ENCODE results near the gene GP9.
"Not testable (repeated sequence)": the region's sequence is repeated elsewhere in the genome, so short reads cannot be mapped to it uniquely, and the experiment has no call there.

GP9 gene

DNA sequence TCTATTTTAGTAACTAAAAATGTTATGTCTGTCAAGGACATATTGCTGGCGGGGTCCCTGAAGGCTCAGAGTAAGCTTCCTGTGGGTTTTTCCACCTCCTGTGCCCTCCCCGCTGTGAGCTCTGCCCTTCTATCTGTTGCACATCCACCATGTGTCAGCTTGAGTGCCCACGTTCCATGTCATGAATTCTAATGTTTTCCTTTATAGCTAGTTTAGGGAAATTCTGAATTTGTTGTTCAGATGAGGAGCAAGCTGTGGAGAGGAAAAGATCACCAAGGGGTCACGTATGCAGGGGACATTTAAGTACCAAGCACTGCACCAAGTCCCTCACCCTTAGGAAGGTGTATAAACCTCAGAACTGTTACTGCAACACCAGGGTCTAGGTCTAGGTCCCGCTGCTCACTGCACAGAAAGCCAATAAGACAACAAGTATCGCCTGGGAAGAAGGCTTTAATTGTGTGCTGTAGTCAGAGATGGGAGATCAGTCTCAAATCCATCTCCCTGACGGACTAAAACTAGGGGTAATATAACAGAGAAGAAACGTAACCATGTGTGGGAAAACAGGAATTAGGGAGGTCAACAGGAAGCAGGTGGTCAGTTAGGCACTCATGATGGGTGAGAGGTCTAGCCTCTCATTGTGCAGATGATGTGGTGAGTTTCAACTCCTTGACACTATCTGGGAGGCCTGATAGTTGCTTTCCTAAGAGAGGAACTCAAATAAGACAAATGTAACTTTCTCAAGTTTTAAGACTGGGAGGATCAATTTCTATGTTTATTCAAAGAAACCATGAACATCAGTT is 9.7 kb downstream of the GP9 start:
- DNase-seq (ENCODE audit: low read depth in 2 of 2), result no peak

DNA sequence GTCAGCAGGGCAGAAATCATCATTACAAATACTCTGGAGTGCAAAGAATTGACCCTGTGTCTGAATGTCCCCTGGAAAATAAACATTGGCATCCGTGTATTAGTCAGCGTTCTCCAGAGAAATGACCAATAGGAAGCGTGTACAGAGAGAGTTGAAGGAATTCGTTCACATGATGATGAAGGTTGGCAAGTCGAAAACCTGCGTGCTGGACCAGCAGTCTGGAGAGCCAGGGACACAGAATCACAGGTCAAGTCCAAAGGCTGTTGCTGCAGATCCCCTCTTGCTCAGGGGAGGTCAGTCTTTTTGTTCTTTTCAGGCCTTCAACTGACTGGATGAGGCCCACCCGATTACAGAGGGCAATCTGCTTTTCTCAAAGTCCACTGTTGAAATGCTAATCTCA is 16.6 kb downstream of the GP9 start:
- DNase-seq (ENCODE audit: low read depth in 2 of 2), result no peak

DNA sequence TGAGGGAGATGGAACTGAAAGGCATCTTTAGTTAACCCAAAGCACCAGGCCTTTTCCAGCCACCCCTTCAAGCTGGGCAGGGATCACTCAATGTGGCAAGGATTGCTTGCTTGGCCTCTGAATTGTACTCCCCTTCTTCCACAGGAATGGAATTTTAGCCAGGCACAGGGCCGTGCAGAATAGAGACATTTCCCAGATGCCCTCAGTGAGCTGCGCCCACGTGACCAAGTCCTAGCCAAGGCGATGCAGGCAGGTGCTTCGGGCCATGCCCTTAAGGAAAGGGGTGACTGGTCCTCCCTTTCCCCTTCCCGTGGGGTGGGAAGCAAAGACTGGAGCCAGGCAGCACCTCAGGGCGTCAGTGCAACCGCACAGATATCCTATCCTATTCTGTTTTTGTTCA is 17.9 kb downstream of the GP9 start:
- no peak for DNase-seq (ENCODE audit: low read depth in 2 of 2)

- DNase-seq (ENCODE audit: low read depth in 2 of 2), result no peak
Observed at GRCh38 chr3:129081503-129081902, 20.9 kb downstream of the GP9 start.

DNA sequence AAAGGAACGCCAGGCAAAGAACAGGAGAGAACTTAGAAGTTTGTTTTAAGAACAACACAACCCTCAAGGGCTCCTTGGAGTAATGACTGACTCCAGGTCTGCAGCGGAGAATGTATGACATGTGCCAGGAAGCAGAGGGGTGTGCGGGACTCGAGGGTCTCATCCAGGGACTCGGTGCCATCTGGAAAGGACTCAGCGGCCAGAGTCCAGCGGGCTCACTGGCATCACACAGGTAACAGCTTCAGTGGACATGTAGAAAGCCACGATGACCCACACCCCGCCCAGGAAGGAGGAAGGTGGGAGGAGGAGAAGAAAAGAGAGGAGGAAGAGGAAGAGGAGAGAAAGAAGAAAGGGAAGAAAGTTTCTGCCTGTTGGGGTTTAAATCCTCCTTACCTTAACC is 21.4 kb downstream of the GP9 start:
- no peak for DNase-seq (ENCODE audit: low read depth in 2 of 2)

GRCh38 chr3:129084501-129084900 is 23.9 kb downstream of the GP9 start:
- no peak for DNase-seq (ENCODE audit: low read depth in 2 of 2)

DNA sequence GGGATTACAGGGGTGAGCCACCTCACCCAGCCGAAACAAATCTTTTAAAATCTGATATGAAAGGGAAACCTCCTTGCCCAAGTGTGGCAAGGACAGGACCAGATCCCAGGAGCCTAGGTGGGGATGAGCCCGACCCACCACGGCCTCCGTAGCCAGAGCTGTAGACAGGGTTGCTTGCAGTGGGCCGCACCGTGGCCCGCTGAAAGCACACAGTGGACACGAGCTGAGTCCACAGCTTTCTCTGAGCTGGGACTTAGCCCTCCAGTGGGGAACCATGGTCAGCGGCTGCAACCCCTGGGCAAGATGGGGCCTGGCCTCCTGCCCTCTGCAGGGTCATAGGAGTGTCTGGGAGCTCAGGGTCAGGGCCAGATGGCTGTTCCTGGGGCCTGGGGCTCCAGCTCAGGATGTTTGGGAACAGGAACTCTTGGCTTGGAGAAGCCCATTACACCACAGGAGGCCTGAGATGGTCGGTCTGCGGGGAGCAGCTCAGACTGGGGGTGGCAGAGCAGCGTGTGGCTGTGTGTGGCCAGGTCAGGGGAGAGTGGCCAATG is 24.7 kb downstream of the GP9 start:
- no peak for DNase-seq (ENCODE audit: low read depth in 2 of 2)

GRCh38 chr3:129085818-129086217 is 25.2 kb downstream of the GP9 start:
- DNase-seq (ENCODE audit: low read depth in 2 of 2), result no peak

GRCh38 chr3:129087138-129087702 is 26.6 kb downstream of the GP9 start:
- DNase-seq (ENCODE audit: low read depth in 2 of 2), result no peak

GRCh38 chr3:129087904-129088303 is 27.3 kb downstream of the GP9 start:
- DNase-seq (ENCODE audit: low read depth in 2 of 2), result not testable (repeated sequence)

DNA sequence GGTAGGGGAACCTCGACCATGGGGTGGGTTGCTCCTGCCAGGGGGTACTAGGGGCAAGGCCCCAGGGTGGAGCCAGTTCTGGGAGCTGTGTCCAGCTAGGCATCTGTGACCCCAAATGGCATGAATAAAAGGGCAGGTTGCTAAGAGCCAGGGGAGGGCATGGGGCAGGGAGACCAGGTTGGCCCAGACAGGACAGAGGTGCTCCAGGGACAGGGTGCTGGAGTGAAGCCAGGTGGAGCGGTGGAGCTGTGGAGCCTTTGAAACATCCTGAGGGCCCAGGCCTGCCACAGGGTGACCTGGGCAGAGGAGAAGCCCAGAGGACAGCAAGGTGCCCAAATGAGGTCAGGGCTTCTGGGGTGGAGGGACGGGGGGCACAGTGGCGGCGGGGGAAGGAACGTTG is 27.7 kb downstream of the GP9 start:
- not testable (repeated sequence) for DNase-seq (ENCODE audit: low read depth in 2 of 2)

DNA sequence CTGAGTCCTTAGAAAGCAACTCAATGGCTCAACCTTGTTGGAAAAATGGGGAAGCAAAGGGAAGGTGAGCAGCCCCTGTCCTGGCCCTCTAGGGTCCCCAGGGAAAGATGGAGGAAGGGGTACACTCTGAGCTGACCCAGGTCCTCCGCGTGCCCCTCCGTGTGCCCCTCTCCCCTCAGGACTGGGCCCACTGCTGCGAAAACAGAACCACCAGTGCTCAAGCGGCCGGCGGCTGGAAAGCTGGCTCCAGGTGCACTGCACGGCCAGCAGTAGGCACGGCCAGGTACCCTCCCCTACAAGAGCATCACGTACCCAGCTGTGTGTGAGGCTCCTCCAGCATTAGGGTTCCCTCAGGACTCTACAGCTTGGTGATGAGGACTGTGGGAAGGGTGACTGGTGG is 34.7 kb downstream of the GP9 start:
- no peak for DNase-seq (ENCODE audit: low read depth in 2 of 2)

DNA sequence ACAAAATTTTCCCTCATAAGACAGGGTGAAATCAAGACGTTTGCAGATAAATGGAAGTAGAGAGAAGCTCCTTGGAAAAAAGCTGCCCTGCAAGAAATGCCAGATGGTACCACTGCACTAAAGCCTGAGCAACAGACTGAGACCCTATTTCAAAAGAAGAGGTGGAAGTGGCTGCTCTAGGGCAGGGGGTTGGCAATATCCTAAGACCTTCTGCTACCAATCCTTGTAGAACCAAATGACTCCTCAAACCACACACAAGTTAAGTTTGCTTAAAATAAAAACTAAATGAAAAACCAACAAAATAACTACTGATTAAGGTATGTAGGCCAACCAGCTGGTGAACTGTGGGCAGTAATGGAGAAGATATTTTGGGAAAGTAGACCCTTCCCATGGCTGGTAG is 39.7 kb downstream of the GP9 start:
- DNase-seq (ENCODE audit: low read depth in 2 of 2), result no peak

DNA sequence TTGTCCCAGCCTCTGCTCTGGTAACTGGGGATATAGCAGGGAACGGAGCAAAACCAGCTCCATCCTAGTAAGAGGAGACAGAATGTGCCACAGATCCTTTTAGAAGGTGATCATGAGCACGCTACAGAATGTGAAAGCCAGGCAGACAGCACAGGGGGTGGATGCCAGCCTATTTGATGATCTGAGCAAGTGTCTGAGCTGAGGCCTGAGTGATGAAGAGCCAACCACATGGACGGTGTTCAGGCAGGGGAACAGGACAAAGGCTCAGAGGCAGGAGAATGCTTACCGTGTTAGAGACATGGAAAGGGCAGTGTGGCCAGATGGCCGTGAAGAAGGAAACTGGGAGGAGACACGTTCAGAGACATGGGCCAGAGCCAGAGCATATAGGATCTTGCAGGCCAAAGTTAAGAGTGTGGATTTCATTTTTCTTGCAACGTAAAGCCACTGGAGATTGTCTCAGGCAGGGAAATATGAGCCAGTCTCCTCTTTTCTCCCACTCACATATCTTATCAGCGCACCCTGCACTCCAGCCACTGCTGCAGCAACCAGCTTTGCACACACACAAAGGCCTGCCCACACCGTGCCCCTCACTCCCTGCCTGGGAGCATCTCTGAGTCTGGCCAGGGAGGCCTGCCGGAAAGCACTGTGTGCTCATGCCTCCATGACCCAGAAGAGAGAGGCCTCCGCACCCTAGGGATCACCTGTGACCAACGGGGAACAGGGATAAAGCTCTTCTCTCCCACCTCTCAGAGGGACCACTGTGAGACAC is 41.0 kb downstream of the GP9 start:
- DNase-seq (ENCODE audit: low read depth in 2 of 2), result no peak

DNA sequence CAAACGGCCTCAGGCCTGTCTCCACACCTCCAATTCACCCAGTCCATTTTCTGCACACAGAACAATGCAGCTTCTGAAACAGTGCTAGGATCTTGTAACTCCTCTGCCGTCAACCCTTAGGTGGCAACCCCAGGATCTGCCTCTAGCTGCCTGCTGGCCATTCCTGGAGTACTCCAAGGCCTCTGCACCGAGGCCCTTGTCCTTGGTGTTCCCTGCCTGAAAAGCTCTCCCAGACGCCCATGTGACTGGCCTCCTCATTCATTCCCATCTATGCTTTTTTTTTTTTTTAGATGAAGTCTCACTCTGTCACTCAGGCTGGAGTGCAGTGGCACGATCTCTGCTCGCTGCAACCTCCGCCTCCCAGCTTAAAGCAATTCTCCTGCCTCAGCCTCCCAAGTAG is 42.7 kb downstream of the GP9 start:
- no peak for DNase-seq (ENCODE audit: low read depth in 2 of 2)

GRCh38 chr3:129104051-129104450 is 43.5 kb downstream of the GP9 start:
- DNase-seq (ENCODE audit: low read depth in 2 of 2), result no peak

DNA sequence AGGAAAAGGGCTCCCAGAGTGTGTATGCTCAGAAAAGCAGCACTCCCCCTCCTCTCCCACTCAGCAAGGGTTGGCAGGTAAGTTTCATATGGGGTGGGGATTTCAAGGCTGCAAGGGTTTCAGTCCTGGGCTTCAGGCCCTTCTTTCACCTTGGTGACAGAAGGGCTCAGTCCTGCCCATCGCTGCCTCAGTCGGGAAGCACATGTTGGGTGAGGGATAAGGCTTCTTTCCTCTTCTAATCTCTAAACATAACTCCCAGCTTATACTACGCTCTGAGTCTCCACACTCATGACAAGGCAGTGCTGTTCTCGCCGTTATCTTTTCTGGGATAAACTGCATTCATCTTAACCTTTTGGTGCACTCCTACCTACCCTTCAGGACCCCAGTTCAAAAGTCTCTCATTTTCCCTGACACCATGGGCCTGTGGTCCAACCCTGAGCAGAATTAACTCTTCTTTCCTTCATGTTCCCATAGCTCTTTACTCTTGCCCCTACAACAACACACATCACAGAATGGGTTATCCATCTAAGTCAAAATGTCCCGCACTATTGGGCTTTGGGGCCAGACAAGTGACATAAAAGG is 44.0 kb downstream of the GP9 start:
- no peak for DNase-seq (ENCODE audit: low read depth in 2 of 2)

GRCh38 chr3:129105862-129106261 is 45.3 kb downstream of the GP9 start:
- DNase-seq (ENCODE audit: low read depth in 2 of 2), result no peak

DNA sequence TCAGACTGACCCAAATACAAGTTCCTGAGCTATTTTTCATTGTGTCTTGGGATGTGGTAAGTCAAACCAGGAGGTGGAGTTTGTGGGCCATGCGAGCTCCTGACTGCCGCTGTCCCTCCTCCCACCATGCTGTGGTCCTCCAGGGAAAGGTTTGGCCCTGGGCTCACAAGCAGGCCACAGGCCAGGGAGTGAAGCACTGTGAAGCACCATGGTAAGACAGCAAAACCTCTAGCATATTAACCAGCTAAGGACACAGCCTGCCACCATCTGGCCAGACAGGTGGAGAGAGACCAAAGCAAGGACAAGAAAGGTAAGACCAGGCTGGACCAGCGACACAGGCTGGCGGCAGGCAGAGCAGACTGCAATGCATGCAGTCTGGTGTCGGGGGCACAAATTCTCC is 45.7 kb downstream of the GP9 start:
- no peak for DNase-seq (ENCODE audit: low read depth in 2 of 2)

- DNase-seq (ENCODE audit: low read depth in 2 of 2), result no peak
Observed at GRCh38 chr3:129106866-129107565, 46.4 kb downstream of the GP9 start.

- no peak for DNase-seq (ENCODE audit: low read depth in 2 of 2)
Observed at GRCh38 chr3:129107793-129108192, 47.2 kb downstream of the GP9 start.
